CD4-positive, alpha-beta T cell treated with Interleukin-15 for 4 hours (primary cell): ENCODE data around the gene SCFD1.
A peak's percentile ranks its signal among the peaks of the same experiment; 100 is the strongest.
"Not testable (repeated sequence)": the region's sequence is repeated elsewhere in the genome, so short reads cannot be mapped to it uniquely, and the experiment has no call there.

ENCODE experiments used
- DNase-seq: peaks from one replicate; pipeline ENCODE4 v3.0.0-alpha.2; 2020; ENCODE audit warnings: low spot score

The SCFD1 gene

DNA sequence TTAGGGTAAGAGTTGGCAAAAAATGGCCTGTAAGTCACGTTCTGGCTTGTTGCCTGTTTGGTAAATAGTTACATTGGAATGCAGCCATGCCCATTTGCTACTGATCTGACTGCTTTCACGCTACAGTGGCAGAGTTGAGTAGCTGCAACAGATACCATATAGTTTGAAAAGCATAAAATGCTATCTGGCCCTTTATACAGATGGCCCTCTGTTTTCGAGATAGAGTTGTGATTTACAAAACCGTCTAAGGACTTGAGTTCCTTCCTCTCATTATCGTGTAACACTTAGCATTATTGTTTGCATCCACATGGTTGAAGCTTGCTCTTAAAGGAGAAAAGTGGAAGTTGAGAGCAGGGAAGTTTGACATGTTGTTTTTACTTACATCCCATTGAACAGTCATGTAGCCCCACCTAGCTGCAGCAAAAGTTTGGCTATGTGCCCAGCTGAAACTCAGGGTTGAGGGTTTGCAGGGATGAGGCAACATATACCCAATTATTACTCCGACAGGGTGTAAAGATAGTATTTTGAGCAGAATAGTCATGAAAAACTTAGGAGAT lies 11.3 kb upstream of the SCFD1 start:
- peak; percentile 19 for DNase-seq

DNA sequence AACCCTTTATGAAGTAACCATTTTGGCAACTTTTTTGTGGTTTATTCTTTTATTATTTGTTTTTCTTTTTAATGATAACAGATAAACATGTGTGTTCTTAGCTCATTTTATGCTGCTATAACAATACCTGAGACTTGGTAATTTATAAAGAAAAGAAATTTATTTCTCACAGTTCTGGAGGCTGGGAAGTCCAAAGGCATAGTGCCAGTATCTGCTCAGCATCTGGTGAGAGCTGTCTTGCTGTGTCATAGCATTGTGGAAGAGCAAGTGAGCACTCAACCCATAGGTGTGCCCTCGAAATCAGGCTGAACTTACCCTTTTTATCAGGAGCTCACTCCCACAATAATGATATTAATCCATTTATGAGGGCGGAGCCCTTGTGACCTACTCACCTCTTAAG lies 8.0 kb upstream of the SCFD1 start:
- DNase-seq: no peak

DNA sequence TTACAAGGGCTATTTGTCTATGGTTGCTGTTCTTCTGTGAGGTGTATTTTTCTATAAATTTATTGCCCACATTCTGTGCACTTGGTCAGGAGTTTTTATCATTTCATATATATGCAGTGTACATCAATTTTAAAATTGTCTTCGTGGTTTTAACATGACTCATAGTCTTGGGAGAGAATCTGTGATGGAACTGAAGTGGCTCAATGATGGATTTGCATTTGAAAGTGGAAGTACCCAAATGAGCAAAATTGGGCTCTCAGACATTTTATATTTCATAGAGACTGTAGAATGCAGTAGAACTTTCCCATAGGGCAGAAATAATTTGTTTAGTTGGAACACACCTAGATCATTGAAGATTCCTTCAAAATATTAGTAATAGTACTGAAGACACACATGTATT lies 1.9 kb upstream of the SCFD1 start:
- no peak for DNase-seq

- no peak for DNase-seq
These were observed 672 bp upstream of the SCFD1 start for GRCh38 chr14:30621354-30621939.

GRCh38 chr14:30623412-30624131 lies 1.5 kb downstream of the SCFD1 start:
- DNase-seq: no peak

GRCh38 chr14:30624132-30624423 lies 2.0 kb downstream of the SCFD1 start:
- no peak for DNase-seq

GRCh38 chr14:30625533-30625932 lies 3.4 kb downstream of the SCFD1 start:
- no peak for DNase-seq

DNA sequence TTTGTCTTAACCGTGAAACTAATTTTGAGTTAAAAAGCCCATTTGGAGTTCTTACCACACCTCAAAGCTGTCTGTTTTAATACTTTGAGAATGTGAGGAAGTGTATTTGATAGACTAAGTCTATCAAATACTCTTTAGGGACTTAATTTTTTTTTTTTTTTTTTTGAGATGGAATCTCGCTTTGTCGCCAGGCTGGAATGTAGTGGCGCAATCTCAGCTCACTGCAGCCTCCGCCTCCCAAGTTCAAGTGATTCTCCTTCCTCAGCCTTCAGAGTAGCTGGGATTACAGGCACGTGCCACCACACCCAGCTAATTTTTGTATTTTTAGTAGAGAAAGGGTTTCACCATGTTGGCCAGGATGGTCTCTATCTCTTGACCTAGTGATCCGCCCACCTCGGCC lies 7.3 kb downstream of the SCFD1 start:
- DNase-seq: not testable (repeated sequence)

DNA sequence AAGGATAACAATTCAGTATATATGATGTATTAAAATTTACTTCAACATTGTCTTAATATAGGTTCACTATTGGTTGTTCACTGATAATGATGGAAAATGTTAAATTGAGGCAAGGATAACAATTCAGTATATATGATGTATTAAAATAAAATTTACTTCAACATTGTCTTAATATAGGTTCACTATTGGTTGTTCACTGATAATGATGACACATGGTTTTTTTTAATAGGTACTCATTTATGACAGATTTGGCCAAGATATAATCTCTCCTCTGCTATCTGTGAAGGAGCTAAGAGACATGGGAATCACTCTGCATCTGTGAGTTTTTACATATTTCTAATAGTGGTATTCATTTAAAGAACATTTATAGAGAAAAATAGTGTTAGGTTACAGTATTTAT lies 8.1 kb downstream of the SCFD1 start:
- DNase-seq: no peak

DNA sequence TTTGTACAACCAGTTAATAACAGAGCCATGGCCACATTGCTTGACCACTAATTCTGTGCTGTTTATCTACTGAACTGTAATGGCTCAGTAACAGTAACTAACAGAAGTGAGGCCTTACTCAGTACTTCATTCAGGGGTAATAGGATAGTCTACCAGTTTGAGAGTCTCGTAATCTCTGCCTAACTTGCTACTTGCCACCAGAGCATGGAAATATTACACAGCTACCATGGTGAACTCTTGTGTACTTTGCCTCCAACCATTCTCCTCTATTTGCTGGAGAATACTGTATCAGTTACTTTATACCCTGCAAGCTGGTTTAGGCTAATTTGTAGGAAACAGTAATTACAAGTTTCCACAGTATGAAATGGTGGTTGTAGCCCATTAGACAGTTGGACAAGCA lies 10.6 kb downstream of the SCFD1 start:
- DNase-seq: no peak

GRCh38 chr14:30638926-30639325 lies 16.8 kb downstream of the SCFD1 start:
- DNase-seq: no peak

GRCh38 chr14:30641207-30641606 lies 19.1 kb downstream of the SCFD1 start:
- no peak for DNase-seq

GRCh38 chr14:30644462-30644861 lies 22.3 kb downstream of the SCFD1 start:
- DNase-seq: not testable (repeated sequence)

GRCh38 chr14:30645600-30645999 lies 23.5 kb downstream of the SCFD1 start:
- no peak for DNase-seq

GRCh38 chr14:30648471-30648870 lies 26.4 kb downstream of the SCFD1 start:
- no peak for DNase-seq

DNA sequence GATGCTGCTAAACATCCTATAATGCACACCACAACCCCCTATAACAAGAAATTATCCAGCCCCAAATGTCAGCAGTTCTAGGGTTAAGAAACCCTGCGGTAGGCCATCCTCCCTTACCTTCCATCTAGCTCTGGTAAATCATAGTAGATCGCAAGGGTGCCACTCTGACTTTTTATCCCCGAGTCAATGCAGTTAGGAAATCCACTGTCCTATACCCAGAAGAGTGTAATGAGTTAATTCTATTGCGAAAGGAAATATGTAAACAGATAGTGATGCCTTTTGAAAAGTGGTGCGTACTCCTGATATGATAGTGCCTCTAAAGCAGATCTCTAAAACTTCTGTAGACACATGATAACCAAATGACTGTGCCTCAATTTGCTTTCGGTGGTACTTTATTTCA lies 29.8 kb downstream of the SCFD1 start:
- DNase-seq: no peak

DNA sequence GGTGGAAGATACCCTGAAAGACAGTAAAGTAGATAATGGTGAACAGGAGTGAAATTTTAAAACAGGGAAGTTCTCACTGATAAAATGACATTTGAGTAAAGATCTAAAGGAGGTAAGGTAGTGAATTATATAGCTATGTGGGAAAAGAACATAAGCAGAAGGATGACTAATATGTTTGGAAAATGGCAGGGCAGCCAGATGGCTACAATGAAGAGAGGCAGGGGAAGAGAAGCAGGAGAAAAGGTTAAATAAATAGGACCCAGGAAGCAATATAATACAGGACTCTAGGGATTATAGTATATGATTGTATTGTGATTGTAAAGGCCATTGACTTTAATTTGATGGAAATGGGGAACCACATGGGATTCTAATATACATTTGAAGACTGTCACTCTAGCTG lies 33.0 kb downstream of the SCFD1 start:
- no peak for DNase-seq

DNA sequence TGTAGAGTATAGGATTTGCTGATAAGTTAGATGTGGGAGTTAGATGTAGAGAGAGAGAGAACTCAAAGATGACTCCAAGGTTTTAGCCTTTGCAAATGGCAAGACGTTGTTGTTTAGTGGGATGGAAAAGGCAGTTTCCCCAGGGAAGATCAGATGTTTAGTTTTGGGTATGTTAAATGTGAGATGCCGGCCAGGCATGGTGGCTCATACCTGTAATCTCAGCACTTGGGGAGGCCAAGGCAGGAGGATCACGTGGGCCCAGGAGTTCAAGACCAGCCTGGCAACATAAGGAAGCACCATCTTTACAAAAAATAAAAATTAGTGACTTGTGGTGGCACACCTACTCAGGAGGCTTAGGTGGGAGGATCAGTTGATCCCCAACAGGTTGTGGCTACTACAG lies 33.5 kb downstream of the SCFD1 start:
- DNase-seq: no peak

- DNase-seq: peak; percentile 23
These were observed 34.1 kb downstream of the SCFD1 start for GRCh38 chr14:30656190-30656632.

GRCh38 chr14:30657050-30657449 lies 34.9 kb downstream of the SCFD1 start:
- DNase-seq: no peak

GRCh38 chr14:30657606-30658163 lies 35.6 kb downstream of the SCFD1 start:
- DNase-seq: peak; percentile 2

DNA sequence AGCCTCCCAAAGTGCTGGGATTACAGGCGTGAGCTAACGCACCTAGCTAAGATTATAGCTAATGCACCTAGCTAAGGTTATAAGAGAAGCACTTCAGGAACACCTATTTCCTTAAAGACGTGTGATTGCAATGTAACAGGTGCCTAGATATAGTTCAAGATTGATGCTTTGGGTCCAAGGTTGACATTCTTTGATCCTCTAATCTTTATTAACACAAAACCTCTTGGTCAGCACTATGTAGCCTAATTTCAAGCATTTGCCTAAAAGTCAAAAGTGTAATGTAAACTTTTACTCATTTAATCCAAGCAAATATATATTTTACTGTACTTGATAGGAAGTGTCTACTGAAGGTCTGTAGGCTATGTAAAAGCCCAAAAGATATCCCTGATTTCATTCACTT lies 36.5 kb downstream of the SCFD1 start:
- no peak for DNase-seq

GRCh38 chr14:30669594-30669993 lies 47.5 kb downstream of the SCFD1 start:
- no peak for DNase-seq

- no peak for DNase-seq
These were observed 51.0 kb downstream of the SCFD1 start for GRCh38 chr14:30673071-30673470.
